GM12864 (cell line): Measurements from ENCODE around the gene SSH3.

Experiments used
- DNase-seq: peaks from one replicate; pipeline ENCODE4 v3.0.0-alpha.2; 2011; ENCODE audit warnings: low read depth
- H3K4me3 ChIP-seq: 2 replicates; pipeline ENCODE4 v1.5.1; 2011; ENCODE audit warnings: mild to moderate bottlenecking, low read depth, low read length, control low read depth
- CTCF ChIP-seq: IDR thresholded peaks from 2 replicates; pipeline ENCODE4 v1.5.1; 2011; ENCODE audit warnings: low read depth, mild to moderate bottlenecking, moderate library complexity, low read length, control low read depth, inconsistent platforms; ENCODE audit errors: missing control alignments

The SSH3 gene

GRCh38 chr11:67278939-67279588, 24.3 kb upstream of the SSH3 start:
- no peak for TF ChIP-seq CTCF
- no peak overlapping the region for H3K4me3 ChIP-seq
- no peak for DNase-seq

GRCh38 chr11:67279589-67280340, 23.6 kb upstream of the SSH3 start:
- no peak for TF ChIP-seq CTCF
- H3K4me3 ChIP-seq, result no peak overlapping the region
- DNase-seq, result no peak

DNA sequence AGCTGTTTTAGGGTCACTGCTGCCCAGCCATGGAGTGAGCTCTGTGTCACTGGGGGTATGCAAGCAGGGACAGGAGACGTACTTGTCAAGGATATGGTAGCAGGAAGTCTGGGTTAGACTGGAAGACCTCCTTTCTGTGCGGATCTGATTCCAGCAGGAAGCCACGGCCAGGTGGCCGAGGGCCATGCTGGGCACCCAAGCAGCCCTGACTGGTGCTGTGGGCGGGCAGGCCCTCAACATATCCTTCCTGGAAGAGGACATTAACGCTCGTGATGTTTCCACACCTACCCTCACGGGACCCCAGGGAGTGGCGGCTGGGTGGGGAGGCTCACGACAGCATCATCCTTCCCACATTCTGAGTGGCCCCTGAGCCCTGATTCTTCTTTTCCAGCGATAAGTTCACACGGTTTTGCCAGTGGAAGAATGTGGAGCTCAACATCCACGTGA, 23.0 kb upstream of the SSH3 start:
- no peak for DNase-seq
- no peak for TF ChIP-seq CTCF
- no peak overlapping the region for H3K4me3 ChIP-seq

GRCh38 chr11:67280788-67281551, 22.4 kb upstream of the SSH3 start:
- no peak overlapping the region for H3K4me3 ChIP-seq
- TF ChIP-seq CTCF, result no peak

GRCh38 chr11:67281552-67282150, 21.7 kb upstream of the SSH3 start:
- DNase-seq, result no peak
- no peak for TF ChIP-seq CTCF
- no peak overlapping the region for H3K4me3 ChIP-seq

More at GRCh38 chr11:67280788-67281551, 22.4 kb upstream of the SSH3 start:
- no peak for DNase-seq

DNA sequence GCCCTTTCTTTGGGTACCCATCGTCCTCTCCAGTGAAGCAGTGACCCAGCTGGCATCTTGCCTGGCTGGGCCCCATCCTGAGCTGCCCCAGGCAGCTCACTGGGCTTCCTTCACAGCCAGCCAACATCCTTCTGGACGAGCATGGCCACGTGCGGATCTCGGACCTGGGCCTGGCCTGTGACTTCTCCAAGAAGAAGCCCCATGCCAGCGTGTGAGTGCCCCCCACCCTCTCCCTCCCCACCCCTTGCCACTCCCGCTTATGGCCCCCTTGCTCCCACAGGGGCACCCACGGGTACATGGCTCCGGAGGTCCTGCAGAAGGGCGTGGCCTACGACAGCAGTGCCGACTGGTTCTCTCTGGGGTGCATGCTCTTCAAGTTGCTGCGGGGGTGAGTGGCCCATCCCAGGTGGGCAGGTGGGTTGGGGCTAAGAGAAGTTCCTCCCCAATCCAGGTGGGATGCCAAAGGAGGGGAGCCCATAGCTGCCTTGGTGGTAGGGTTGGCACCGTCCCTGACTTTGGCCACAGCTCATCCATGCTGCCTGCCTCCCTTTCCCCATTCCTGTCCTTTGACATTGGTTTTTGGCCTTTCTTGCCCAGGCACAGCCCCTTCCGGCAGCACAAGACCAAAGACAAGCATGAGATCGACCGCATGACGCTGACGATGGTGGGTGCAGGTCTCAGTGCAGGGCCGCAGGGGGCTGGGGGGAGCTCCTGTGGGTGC, 21.0 kb upstream of the SSH3 start:
- no peak overlapping the region for H3K4me3 ChIP-seq
- no peak for TF ChIP-seq CTCF
- DNase-seq, result no peak
